GM18868 (cell line): ENCODE results near the gene CELF1.

Source experiments
- ATAC-seq: cut with Tn5 transposase; IDR thresholded peaks from one replicate; pipeline ENCODE4 v1.9.1; 2021; ENCODE audit warnings: mild to moderate bottlenecking, moderate library complexity; ENCODE audit not compliant: unreplicated experiment

Gene CELF1

GRCh38 chr11:47488674-47489394 is 64.1 kb downstream of the CELF1 start:
- no peak for ATAC-seq

GRCh38 chr11:47488111-47488510 is 64.8 kb downstream of the CELF1 start:
- ATAC-seq: no peak

GRCh38 chr11:47487421-47487820 is 65.5 kb downstream of the CELF1 start:
- no peak for ATAC-seq

GRCh38 chr11:47485107-47485506 is 67.8 kb downstream of the CELF1 start:
- ATAC-seq: no peak

- no peak for ATAC-seq
Observed at GRCh38 chr11:47483457-47483856, 69.5 kb downstream of the CELF1 start.

GRCh38 chr11:47480762-47481161 is 72.2 kb downstream of the CELF1 start:
- ATAC-seq: no peak

GRCh38 chr11:47478651-47479329 is 74.1 kb downstream of the CELF1 start:
- ATAC-seq: no peak

- no peak for ATAC-seq
Observed at GRCh38 chr11:47477753-47478152, 75.2 kb downstream of the CELF1 start.

- no peak for ATAC-seq
Observed at GRCh38 chr11:47477323-47477722, 75.6 kb downstream of the CELF1 start.

GRCh38 chr11:47470671-47471070 is 82.3 kb downstream of the CELF1 start:
- ATAC-seq: no peak

GRCh38 chr11:47469361-47470179 is 83.4 kb downstream of the CELF1 start:
- no peak for ATAC-seq

GRCh38 chr11:47468598-47469214 is 84.2 kb downstream of the CELF1 start:
- no peak for ATAC-seq

- ATAC-seq: no peak
Observed at GRCh38 chr11:47467357-47467756, 85.6 kb downstream of the CELF1 start.

- ATAC-seq: no peak
Observed at GRCh38 chr11:47466701-47467250, 86.2 kb downstream of the CELF1 start.

GRCh38 chr11:47466201-47466600 is 86.7 kb downstream of the CELF1 start:
- no peak for ATAC-seq

- ATAC-seq: no peak
Observed at GRCh38 chr11:47464483-47464882, 88.4 kb downstream of the CELF1 start.

GRCh38 chr11:47461876-47462275 is 91.1 kb downstream of the CELF1 start:
- ATAC-seq: no peak

- ATAC-seq: no peak
Observed at GRCh38 chr11:47460571-47461235, 92.2 kb downstream of the CELF1 start.

GRCh38 chr11:47454258-47454671 is 98.7 kb downstream of the CELF1 start:
- ATAC-seq: peak; percentile 82

GRCh38 chr11:47453365-47453764 is 99.6 kb downstream of the CELF1 start:
- ATAC-seq: no peak
